ENCODE data around the gene KMT2C.
"Not testable (repeated sequence)": the region's sequence is repeated elsewhere in the genome, so short reads cannot be mapped to it uniquely, and the experiment has no call there.

The KMT2C gene

DNA sequence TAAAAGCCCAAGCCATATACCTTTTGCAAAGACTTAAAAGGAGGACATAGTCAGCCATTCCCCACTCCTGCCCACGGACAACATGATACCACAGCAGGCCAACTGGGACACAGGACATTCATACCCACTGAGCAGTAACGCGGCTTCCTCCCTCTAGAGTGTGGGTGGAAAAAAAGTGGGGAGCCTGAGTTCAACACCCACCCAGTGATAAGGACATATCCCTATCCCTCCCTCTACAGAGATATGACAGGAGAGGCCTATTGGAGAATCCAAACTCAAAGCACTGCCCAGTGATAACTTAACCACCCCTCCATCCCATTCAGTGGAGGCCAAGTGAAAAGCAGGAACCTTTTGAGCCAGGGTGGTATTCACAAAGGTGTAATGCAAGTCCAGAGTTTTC is 148.8 kb downstream of the KMT2C start:
- FAIRE-seq, result not testable (repeated sequence)

DNA sequence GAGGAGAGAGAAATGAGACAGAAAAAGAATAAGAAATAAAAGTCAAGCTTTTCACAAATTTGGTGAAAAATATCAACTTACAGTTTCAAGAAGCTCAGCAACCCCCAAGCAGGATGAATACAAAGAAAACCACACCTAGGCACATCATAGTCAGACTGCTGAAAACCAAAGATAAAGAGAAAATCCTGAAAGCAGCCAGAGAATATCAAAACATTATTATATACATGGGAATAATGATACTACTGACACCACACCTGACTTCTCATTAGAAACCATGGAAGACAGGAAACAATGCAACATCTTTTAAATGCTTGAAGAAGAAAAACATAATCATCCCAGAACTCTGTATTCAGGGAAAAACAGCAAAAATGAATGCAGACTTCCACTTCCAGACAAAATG is 149.6 kb downstream of the KMT2C start:
- FAIRE-seq, result not testable (repeated sequence)

DNA sequence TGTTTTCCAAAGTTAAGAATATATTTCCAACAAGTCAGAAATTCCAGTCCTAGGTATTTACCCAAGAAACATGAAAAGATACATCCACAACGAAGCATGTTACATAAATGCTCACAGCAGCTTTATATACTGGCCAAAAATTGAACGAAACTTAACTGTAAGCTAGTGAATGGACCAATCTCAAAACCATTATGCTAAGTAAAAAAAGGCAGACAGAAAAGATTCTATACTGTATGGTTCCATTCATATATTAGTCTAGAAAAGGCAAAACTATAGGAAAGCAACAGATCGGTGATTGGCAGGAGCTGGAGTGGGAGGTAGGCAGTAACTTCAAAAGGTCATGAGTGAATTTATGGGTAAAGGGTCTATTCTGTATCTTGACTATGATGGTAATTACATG is 150.8 kb downstream of the KMT2C start:
- FAIRE-seq, result not testable (repeated sequence)

DNA sequence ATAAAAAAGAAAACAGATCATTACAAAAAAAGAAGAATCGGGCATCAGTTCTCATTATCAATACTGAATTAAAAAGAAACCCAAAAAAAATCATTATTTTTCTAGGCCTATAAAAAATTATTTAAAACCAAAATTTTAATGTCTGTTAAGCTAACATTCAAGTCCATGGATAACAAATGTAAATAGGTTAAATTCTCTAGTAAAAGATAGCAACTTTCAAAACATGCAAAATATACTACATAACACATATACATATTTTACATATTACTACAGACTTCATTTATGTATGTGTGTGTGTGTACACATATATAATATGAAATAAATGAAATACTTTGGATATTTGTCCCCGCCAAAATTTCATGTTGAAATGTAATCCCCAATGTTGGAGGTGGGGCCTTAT is 158.1 kb downstream of the KMT2C start:
- peak; percentile 92 for FAIRE-seq

DNA sequence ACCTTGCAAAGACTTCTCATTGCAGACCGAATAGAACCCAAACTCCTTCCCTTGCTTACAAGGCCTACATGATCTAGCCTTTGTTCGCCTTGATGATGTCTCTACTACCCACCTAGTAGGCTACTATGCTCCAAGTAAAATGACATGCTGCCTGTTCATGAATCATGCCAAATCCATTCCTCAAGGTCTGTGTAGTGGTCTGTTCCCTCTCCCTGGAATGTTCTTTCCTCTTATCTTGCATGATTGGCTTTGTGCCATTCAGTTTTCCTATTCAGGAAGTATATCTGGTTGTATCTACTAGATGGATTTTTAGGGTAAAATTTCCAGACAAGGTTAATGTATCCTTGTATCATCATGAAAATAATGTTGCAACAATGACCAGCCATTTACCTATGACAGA is 165.4 kb downstream of the KMT2C start:
- FAIRE-seq, result not testable (repeated sequence)

DNA sequence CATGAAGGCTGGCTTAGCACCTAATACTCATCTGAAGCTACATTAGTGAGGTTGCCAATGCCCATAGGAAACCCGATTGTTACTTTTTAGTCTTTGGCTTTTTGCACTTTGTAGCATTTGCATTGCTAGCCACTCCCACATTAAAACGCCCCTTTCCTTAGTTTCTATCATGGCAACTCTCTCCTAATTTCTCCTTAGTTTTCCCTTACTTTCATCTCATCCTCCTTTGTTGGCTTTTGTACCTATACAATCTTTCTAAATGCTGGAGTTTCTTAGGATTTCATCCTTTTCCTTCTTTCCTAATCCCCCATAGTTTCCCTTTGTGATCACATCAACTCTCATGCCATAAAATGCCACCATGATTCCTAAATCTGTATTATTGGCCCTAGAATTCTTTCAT is 168.9 kb downstream of the KMT2C start:
- FAIRE-seq, result not testable (repeated sequence)

DNA sequence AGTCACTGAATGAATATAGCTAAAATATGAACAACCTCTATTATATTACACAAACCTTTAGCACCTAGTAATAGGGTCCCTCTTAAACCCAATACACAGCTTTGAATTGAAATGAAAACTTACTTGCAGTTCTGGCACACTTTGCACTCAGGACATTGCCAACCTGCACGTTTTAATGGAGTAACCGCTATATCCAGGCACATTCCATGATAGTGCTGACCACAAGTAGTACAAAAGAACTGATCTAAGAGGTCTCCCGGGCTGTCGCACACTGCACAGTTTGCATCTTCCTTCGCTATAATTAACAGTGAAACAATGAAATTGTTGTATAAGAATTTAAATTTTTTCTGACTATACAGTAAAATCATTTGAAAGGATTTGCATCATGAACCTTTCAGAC is 170.9 kb downstream of the KMT2C start:
- not testable (repeated sequence) for FAIRE-seq

DNA sequence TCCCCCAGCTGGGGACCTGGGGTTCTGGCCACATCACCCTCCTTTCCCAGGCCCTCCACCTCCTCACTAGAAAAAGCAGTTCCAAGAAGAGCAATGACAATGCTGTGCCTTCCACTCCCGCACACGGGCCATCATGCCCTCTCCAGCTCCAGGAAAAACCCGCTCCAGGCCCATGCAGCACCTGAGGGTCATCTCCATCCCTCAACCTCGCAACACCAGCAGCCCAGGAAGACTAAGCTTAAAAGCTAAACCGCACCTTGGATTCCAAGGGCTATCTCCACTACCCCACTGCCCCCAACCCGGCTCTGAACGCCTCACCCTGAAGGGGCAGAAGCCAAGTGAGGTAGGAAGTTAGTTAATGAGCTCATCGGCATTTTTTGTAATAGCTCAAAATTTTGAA is 173.7 kb downstream of the KMT2C start:
- FAIRE-seq, result not testable (repeated sequence)

DNA sequence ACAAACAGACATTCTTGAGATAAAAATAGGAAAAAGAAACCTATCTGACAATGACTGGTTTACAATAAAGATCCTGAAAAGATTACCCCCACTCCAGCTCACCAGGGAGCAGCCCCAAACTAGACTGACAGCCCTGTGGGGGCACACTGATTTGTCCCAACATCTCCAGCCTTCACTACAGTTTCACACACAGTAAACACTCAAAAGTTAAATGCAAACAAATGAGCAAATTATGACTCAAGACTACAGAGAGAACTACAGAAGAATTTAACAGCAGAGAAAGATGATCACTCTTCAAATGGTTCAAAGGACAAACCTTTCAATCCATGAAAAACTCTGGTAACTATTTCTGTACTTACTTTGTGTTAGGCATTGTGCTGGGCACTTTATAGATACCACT is 176.2 kb downstream of the KMT2C start:
- FAIRE-seq, result not testable (repeated sequence)

DNA sequence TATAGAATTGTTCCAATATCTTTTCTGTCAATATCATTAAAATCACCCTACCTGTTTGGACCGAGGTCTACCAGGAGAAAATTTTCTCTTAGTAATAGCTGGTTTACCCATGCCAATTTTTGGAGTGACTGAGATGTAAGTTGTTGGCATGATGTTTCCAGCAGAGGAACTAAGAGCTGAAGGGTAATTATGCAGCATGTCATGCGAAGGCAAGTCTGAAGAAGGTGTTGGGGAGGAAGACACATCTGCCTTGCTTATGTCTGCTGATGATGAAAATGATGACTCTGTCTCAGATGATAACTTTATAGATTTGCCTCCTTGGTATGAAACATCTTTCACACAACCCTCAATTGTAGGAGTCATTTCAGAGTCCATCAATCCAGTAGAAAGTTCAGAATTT is 188.0 kb downstream of the KMT2C start:
- not testable (repeated sequence) for FAIRE-seq

DNA sequence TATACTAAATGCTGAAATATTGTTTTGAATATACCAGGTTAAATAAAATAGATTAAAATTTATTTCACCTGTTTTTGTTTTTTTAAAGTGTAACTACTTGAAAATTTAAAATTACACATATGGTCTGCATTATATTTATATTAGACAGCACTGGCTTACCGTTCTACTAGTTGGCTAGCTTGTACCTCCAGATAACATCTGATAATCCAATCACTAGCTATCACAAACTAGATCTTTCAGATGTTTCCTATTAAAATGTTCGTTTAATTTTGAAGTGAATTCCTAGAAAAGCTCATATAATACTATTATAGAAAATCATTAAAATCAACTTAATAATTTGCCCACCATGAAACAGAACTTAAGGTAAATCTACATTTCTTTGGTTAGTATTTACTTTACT is 190.4 kb downstream of the KMT2C start:
- FAIRE-seq, result peak; percentile 87

DNA sequence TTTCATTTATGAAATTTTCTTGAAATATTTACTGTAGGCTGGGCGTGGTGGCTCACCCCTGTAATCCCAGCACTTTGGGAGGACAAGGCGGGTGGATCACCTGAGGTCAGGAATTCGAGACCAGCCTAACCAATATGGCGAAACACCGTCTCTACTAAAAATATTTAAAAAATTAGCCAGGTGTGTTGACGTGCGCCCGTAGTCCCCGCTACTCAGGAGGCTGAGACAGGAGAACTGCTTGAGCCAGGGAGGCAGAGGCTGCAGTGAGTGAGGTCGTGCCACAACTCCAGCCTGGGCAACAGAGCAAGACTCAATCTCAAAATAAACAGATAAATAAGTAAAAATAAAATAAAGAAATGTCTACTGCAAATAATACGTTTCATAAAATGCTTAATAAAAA is 192.3 kb downstream of the KMT2C start:
- not testable (repeated sequence) for FAIRE-seq

DNA sequence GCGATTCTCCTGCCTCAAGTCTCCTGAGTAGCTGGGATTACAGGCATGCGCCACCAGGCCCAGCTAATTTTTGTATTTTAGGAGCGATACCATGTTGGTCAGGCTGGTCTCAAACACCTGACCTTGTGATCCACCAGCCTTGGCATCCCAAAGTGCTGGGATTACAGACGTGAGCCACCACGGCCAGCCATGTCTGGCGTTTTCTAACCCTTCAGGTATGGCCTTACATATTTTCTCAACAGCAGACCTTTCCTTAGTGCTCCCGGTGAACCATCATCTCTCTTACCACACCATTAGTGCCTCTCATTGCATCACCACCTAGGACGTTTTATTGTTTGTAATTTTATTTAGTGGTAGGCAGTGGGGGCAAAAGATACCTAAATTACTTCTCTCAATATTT is 194.5 kb downstream of the KMT2C start:
- FAIRE-seq, result not testable (repeated sequence)

DNA sequence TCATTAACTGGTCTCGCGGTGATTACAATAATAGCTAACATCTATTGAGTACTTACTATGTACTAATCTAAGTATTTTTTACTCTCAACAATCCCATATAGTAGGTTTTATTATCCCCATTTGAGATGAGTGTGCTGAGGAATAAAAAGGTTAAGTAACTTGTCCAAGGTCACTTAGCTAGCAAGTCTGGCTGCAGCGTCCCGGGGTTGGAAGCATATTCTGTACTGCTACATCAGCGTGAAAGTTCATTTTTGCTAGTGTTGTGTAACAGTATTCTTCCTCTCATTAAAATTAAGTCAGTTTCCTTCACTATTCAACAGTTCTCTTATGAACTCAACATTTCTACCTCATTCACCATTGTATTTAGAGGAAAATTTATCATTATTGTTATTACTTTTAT is 199.5 kb downstream of the KMT2C start:
- not testable (repeated sequence) for FAIRE-seq

DNA sequence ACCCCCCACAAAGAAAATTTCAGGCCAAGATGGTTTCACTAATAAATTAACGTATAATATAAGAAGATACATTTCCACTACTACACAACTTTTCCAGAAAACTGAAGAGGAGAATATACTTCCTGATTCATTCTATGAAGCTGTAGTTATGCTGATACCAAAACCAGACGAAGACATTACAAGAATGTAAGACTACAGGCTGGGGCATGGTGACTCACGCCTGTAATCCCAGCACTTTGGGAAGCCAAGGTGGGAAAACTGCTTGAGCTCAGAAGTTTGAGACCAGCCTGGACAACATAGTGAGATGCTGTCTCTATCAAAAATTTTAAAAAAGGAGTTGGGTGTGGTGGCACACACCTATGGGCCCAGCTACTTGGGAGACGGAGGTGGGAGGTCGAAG is 201.4 kb downstream of the KMT2C start:
- FAIRE-seq, result not testable (repeated sequence)

DNA sequence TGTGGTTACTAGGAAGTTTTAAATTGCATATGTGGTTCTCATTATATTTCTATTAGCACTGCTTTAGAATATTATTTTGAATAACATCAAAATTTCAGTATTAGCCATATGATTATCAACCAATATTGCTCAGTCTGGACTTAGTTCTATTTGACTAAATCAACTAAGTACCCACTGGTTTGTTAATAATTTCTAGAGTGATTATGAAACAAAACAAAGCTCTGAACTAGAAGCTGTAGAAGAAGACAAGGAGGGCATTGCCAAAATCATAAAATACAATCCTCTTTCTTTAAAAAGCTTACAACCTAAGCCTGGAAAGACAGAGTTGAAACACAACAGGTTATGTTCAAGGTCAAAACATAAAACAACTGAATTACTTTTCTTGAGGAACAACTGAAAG is 204.7 kb downstream of the KMT2C start:
- FAIRE-seq, result no peak

DNA sequence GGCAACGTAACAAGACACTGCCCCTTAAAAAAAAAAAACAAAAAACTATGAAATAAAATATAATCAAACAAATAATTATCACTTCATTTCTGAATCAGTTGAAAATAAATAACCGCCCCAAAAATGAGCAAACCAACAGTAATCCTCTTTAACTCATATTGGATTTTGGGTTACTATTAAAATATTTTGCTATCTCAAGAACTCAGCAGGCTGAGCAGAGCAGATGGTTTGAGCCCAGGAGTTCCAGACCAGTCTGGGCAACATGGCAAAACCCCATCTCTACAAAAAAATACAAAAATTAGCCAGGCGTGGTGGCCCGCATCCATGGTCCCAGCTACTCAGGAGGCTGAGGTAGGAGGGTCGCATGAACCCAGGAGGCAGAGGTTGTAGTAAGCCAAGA is 216.2 kb downstream of the KMT2C start:
- not testable (repeated sequence) for FAIRE-seq

DNA sequence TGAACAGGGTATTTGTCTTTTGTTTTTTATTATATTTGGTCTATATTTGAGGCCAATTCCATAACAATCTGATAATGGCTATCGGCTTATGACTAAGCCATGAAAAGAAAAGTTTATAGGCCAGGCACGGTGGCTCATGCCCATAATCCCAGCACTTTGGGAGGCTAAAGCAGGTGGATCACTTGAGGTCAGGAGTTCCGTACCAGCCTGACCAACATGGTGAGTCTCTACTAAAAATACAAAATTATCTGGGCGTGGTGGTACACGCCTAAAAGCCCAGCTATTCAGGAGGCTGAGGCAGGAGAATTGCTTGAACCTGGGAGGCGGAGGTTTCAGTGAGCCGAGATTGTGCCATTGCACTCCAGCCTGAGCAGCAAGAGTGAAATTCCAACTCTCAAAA is 227.0 kb downstream of the KMT2C start:
- not testable (repeated sequence) for FAIRE-seq

DNA sequence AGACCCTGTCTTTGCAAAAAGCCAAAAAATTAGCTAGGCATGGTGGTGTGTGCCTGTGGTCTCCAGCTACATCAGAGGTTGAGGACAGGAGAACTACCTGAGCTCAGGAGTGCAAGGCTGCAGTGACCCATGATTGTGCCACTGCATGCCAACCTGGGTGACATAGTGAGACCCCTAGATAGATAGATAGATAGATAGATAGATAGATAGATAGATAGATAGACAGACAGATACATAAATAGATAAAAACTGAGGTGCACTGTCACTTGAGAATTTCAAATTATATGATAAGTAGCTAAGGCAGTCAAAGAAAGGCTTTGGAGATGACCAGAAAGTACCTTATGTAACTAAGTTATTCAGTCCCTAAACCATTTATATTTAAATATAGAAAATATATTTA is 231.4 kb downstream of the KMT2C start:
- not testable (repeated sequence) for FAIRE-seq

DNA sequence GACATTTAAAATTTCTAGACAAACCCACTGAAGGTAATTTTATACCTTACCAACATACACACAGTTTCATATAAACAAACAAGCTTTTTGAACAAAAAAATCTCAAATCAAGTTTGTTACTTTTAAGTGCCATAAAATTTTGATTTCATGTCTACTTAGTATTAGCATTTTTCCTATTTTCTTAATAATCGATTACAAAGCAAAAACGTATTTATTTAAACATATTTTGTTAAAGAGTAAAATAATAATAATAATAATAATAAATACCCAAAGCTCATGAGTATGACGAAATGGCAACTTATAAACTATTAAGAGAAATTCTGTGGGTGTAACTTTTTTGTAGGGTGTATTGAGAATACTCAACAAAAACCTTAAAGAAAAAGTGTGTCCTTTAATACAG is 232.7 kb downstream of the KMT2C start:
- FAIRE-seq, result peak; percentile 92

DNA sequence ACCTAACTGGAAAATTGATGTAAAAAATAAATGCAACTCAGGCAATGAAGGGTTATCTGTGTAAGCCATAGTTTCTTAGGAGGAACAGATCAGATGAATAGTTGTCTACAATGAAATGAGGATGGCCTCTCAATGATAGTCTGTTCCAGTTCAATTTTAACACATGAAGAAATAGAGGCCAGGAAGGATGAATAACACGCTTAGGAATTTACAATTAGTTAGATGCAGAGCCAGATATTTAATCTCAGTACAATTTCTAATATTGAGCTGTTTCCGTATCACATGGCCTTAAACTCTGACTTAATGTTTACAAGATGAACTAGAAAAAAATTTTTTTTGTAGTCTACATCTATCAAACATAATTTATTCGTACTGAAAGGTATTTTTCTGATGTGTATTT is 233.7 kb downstream of the KMT2C start:
- no peak for FAIRE-seq

DNA sequence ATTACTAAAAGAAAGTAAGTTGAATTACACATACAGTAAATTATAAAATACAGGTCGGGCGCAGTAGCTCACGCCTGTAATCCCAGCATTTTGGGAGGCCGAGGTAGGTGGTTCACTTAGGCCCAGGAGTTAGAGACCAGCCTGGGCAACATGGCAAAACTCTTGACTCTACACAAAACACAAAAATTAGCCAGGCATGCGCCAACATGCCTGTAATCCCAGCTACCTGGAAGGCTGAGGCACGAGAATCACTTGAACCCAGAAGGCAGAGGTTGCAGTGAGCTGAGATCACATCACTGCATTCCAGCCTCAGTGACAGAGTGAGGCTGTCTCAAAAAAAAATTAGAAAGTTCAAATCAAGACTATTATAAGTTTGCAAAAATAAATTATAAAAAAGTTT is 235.4 kb downstream of the KMT2C start:
- FAIRE-seq, result no peak

DNA sequence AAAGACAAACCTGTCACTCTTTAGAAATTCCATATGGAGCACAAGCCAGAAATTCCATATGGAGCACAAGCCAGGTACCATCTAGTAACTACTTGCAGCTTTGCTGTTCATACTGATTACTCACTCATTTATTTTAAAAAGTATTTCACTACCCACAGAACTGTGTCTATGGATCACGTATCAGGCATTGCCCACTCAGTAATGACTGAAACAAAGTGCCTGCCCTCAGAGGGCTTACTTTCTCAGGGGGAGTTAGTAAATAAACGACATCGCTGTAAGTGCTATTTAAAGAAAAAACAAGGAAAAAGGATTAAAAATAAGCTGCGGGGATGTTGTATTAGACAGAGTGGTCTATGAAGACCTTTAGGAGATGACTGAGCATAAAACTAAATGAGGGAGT is 239.4 kb downstream of the KMT2C start:
- no peak for FAIRE-seq

DNA sequence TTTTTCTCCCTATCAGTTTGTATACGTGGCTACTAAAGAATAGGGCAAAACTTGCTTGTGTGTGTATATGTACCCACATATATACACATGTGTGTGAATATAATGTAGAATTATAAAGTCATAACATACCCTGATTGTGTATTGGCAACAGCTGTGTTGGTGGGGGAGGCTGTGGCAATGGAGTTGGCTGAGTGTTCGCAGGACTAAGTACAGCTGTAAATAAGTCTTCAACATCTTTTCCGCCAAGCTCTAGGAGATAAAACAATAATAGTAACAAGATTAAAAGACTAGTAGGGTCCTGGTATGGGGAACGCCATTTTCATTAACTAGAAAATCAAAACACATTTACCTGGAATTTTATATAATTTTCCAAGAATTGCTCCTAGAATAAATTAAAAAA is 241.9 kb downstream of the KMT2C start:
- peak; percentile 71 for FAIRE-seq

DNA sequence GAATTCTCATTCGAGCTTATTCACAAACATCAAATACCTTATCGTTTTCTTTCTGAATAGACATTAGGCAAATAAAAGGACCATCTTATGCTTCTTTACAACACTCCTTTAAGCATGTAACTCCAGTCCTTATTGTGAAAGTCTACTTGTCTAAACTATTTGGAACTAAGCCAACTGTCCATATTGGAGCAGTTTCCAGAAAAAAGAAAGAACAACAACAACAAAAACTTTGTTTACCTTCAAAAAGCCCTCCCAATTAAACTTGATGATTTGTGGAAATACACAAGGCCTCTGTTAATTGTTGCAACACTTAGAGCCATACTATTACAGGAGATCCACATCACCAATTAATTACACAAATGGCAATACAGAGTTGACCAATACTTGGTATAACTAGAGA is 246.7 kb downstream of the KMT2C start:
- FAIRE-seq, result peak; percentile 65

DNA sequence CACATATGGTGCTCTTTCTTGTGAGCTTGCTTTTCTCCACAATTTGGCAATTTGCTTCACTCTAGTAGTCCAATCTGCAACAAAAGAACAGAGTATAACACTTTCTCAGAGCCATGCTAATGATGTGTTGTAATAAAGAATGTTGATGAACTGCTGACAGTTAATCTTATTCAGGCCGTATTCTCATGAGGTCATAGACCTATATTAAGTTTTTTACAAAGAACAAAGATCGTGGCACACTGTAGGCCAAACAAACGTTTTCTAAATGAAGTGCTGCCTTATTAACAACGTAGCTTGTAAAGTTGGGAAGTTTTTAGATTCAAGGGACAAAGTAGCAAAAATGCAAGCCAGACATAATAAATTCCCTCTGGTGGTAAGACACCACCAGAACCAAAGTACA is 250.2 kb downstream of the KMT2C start:
- FAIRE-seq, result no peak

All from A204.1 (cell line).